C4-2B (cell line): ENCODE data around the gene DLGAP1.

ENCODE experiments used
- ZFX ChIP-seq: fragments of 450-650 bp; IDR thresholded peaks from 2 replicates; pipeline ENCODE4 v1.6.1; 2017
- TF ChIP-seq, protein P1 (sequence below): fragments of 450-650 bp; conservative IDR thresholded peaks from 2 replicates; pipeline ENCODE4 v1.5.1; 2017; ENCODE audit warnings: mild to moderate bottlenecking

DNA sequence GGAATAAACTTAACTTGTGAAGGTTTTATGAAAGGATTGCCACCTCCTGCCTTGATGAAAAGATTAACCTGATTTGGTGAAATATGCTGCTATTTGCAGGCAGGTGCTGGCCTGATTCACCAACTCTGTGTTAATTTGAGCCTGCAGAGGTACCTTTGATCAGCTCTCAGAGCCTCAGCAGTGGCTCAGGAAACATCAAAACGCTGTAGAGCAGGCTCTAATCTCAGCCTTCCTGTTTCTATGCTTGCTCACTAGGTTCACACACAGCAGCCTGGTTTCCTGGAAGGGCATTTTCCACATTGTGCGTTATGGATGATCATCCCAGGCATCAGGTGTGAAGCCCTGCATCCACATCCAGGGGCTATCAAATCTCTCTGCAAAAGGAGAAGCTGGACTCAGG lies 988.2 kb downstream of the DLGAP1 start:
- TF ChIP-seq, protein P1, sequence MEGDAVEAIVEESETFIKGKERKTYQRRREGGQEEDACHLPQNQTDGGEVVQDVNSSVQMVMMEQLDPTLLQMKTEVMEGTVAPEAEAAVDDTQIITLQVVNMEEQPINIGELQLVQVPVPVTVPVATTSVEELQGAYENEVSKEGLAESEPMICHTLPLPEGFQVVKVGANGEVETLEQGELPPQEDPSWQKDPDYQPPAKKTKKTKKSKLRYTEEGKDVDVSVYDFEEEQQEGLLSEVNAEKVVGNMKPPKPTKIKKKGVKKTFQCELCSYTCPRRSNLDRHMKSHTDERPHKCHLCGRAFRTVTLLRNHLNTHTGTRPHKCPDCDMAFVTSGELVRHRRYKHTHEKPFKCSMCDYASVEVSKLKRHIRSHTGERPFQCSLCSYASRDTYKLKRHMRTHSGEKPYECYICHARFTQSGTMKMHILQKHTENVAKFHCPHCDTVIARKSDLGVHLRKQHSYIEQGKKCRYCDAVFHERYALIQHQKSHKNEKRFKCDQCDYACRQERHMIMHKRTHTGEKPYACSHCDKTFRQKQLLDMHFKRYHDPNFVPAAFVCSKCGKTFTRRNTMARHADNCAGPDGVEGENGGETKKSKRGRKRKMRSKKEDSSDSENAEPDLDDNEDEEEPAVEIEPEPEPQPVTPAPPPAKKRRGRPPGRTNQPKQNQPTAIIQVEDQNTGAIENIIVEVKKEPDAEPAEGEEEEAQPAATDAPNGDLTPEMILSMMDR = no peak
- no peak for TF ChIP-seq ZFX
